Non-pigmented ciliary epithelial cell (primary cell): ENCODE measurements around the gene PITHD1.
"Not testable (repeated sequence)": the region's sequence is repeated elsewhere in the genome, so short reads cannot be mapped to it uniquely, and the experiment has no call there.

Experiments
- DNase-seq: peaks from one replicate; pipeline ENCODE4 v3.0.0-alpha.2; 2010; ENCODE audit warnings: low read depth

The PITHD1 gene

GRCh38 chr1:23825762-23826522 lies 47.7 kb downstream of the PITHD1 start:
- no peak for DNase-seq

DNA sequence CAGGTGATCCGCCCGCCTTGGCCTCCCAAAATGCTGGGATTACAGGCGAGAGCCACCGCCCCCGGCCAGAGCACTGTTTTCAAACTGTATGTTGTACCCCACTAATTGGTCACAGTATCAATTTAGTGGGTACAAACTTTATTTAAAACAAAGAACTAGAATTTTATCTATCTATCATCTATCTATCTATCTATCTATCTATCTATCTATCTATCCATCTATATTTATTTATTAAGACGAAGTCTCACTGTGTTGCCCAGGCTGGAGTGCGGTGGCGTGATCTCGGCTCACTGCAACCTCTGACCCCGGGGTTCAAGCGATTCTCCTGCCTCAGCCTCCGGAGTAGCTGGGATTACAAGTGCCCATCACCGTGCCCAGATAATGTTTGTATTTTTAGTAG lies 48.4 kb downstream of the PITHD1 start:
- DNase-seq, result not testable (repeated sequence)

- no peak for DNase-seq
These were observed 49.5 kb downstream of the PITHD1 start for GRCh38 chr1:23827717-23828116.

- DNase-seq, result not testable (repeated sequence)
These were observed 55.9 kb downstream of the PITHD1 start for GRCh38 chr1:23834156-23834555.

GRCh38 chr1:23836037-23836436 lies 57.8 kb downstream of the PITHD1 start:
- DNase-seq, result no peak
